GM12878 (cell line): ENCODE data around the gene TMA16. TPM values are rescaled to one million over a fixed set of nuclear protein-coding genes. Genes with fewer than 3 reads are reported as not detected.

Source experiments
- ATAC-seq: fragments of 200-7000 bp; cut with Tn5 transposase; 3 replicates; pipeline ENCODE4 v1.9.1; 2020; ENCODE audit warnings: mild to moderate bottlenecking, moderate library complexity
- BruUV-seq: library from RNA; stranded (reverse); fragments of 400-500 nt; replicated peaks from 2 replicates; lab custom pipeline; 2021; lab: Mats Ljungman, UMichigan
- CTCF ChIA-PET: fragments of 300-600 bp; sonication (Branson Sonifier 250); formaldehyde crosslinking; extraction: SDS; loops from one replicate; lab custom pipeline; 2021; ENCODE audit warnings: inconsistent platforms; lab: Yijun Ruan, JAX
- POLR2A ChIA-PET: fragments of 350-600 bp; formaldehyde crosslinking; extraction: SDS; loops from one replicate; lab custom pipeline; 2021; ENCODE audit warnings: inconsistent platforms; lab: Charles Lee
- RAD21 ChIA-PET: fragments of 300-600 bp; sonication (Branson Sonifier 250); formaldehyde crosslinking; loops from one replicate; lab custom pipeline; 2023; ENCODE audit warnings: antibody characterized with exemption; ENCODE audit not compliant: unreplicated experiment; lab: Charles Lee
- SMC1A ChIA-PET: fragments of 300-600 bp; sonication (Branson Sonifier 250); formaldehyde crosslinking; loops from one replicate; lab custom pipeline; 2023; ENCODE audit not compliant: unreplicated experiment, uncharacterized antibody; lab: Charles Lee
- DNase-seq: peaks from one replicate; pipeline ENCODE4 v3.0.0-alpha.2; 2011; ENCODE audit warnings: low read depth, low spot score
- FAIRE-seq: peaks from 3 replicates; lab custom pipeline; 2011; peaks lifted over from hg19 to GRCh38; lab: Jason Lieb, UNC
- H2AFZ ChIP-seq: 2 replicates; pipeline ENCODE4 v1.6.0; 2011; ENCODE audit warnings: low read depth, low read length, control low read depth; ENCODE audit not compliant: control insufficient read depth
- H3K27ac ChIP-seq: 2 replicates; pipeline ENCODE4 v1.5.1; 2011; ENCODE audit warnings: control low read depth; ENCODE audit not compliant: control insufficient read depth, insufficient read depth
- H3K27me3 ChIP-seq, 2 experiments: replicated peaks in 1 of 2; 2 replicates each; pipeline versions ENCODE4 v1.6.0 to v1.6.1; 2011; ENCODE audit warnings: low read length in 1 of 2; ENCODE audit not compliant: control insufficient read depth in 2 of 2, insufficient read depth in 2 of 2
- H3K36me3 ChIP-seq, 2 experiments: 2 replicates each; pipeline ENCODE4 v1.5.1; 2011; ENCODE audit warnings: low read length in 1 of 2; ENCODE audit not compliant: control insufficient read depth in 2 of 2, insufficient read depth in 2 of 2
- H3K4me1 ChIP-seq: 2 replicates; pipeline ENCODE4 v1.6.1; 2011; ENCODE audit warnings: mild to moderate bottlenecking, low read length, moderate library complexity, mixed read lengths; ENCODE audit not compliant: control insufficient read depth, insufficient read depth
- H3K4me2 ChIP-seq: 2 replicates; pipeline ENCODE4 v1.6.0; 2011; ENCODE audit warnings: control low read depth; ENCODE audit not compliant: control insufficient read depth, insufficient read depth
- H3K4me3 ChIP-seq: fragments of 200-600 bp; sonication (generic); 2 replicates; pipeline ENCODE4 v1.5.1; 2016
- H3K79me2 ChIP-seq: 2 replicates; pipeline ENCODE4 v1.6.0; 2011; ENCODE audit warnings: low read length; ENCODE audit not compliant: control insufficient read depth, insufficient read depth
- H3K9ac ChIP-seq: 2 replicates; pipeline ENCODE4 v1.8.0; 2011; ENCODE audit warnings: low read length, control low read depth, mixed read lengths; ENCODE audit not compliant: control insufficient read depth, insufficient read depth
- H3K9me3 ChIP-seq: replicated peaks from 3 replicates; pipeline ENCODE4 v1.5.1; 2011; ENCODE audit warnings: mild to moderate bottlenecking, low read length; ENCODE audit not compliant: control insufficient read depth, insufficient read depth
- H4K20me1 ChIP-seq: 2 replicates; pipeline ENCODE4 v1.6.0; 2011; ENCODE audit not compliant: control insufficient read depth, insufficient read depth
- ASH2L ChIP-seq: fragments of 300-600, 200-600 bp; sonication (generic); IDR thresholded peaks from 2 replicates; pipeline ENCODE4 v1.6.1; 2017; ENCODE audit warnings: low read depth, mild to moderate bottlenecking, borderline replicate concordance
- CREM ChIP-seq: IDR thresholded peaks from 2 replicates; pipeline ENCODE4 v1.6.1; 2014; ENCODE audit warnings: antibody characterized with exemption, low read depth
- EGR1 ChIP-seq, 2 experiments: IDR thresholded peaks; 1 replicate in 1 of 2; 2 replicates in 1 of 2; pipeline ENCODE4 v1.6.1; 2011 to 2012; ENCODE audit warnings: low read depth in 2 of 2, low read length in 2 of 2, borderline replicate concordance in 1 of 2, mild to moderate bottlenecking in 1 of 2, moderate library complexity in 1 of 2
- JUNB ChIP-seq: IDR thresholded peaks from 2 replicates; pipeline ENCODE4 v1.6.1; 2016; ENCODE audit warnings: antibody characterized with exemption, mild to moderate bottlenecking
- NR2C2 ChIP-seq: IDR thresholded peaks from 2 replicates; pipeline ENCODE4 v1.6.1; 2011; ENCODE audit warnings: borderline replicate concordance, low read depth; ENCODE audit not compliant: control insufficient read depth, insufficient read length
- NR2F1 ChIP-seq: fragments of 450-650 bp; conservative IDR thresholded peaks from 2 replicates; pipeline ENCODE4 v1.6.1; 2017; ENCODE audit warnings: mild to moderate bottlenecking
- TAF1 ChIP-seq: IDR thresholded peaks from 2 replicates; pipeline ENCODE4 v1.6.1; 2011; ENCODE audit warnings: mild to moderate bottlenecking, low read depth, low read length, borderline replicate concordance
- ZNF622 ChIP-seq: fragments of 450-650 bp; IDR thresholded peaks from 2 replicates; pipeline ENCODE4 v1.6.1; 2017; ENCODE audit warnings: mild to moderate bottlenecking, inconsistent platforms
- ZSCAN29 ChIP-seq: fragments of 450-650 bp; IDR thresholded peaks from 2 replicates; pipeline ENCODE4 v1.6.1; 2017; ENCODE audit warnings: mild to moderate bottlenecking, moderate library complexity
- WGBS: methylation state at CpG from one replicate; pipeline ENCODE4 v1.1.6; 2016; ENCODE audit warnings: low lambda C conversion rate; ENCODE audit not compliant: insufficient replicate concordance, insufficient coverage; ENCODE audit errors: missing lambda C conversion rate; 5-methylcytosine and 5-hydroxymethylcytosine counted together
- in situ Hi-C: fragments of 300-500 bp; cut with MboI; formaldehyde crosslinking; loops from 9 replicates; pipeline ENCODE4 v1.14.3; 2018; ENCODE audit warnings: mixed read lengths
- intact Hi-C: fragments of 100-400 bp; cut with micrococcal nuclease; formaldehyde crosslinking; loops from one replicate; pipeline ENCODE4 v1.14.2; 2022; ENCODE audit not compliant: unreplicated experiment
- polyA plus RNA-seq, 11 experiments: library from polyadenylated mRNA; depleted of rRNA in 4 of 11; unstranded in 6 of 11; stranded (reverse) in 5 of 11; fragments of >200 nt; fragmentation: Nextera tagmentation in 4 of 11; fragmentation: Illumina TruSeq in 1 of 11; extraction: Ambion mirVana in 4 of 11; extraction: Trizol in 1 of 11; gene quantifications; 1 replicate in 1 of 11; 2 replicates in 10 of 11; pipeline versions ENCODE4 v1.2.1 to v1.2.3, GENCODE V29; 2011 to 2016; ENCODE audit warnings: inconsistent platforms in 2 of 11, missing spikeins in 2 of 11, low read depth in 1 of 11
- total RNA-seq, 4 experiments: library from RNA; depleted of rRNA in 3 of 4; stranded (reverse); fragments of >200 nt in 3 of 4; fragmentation: Illumina TruSeq in 1 of 4; extraction: Trizol in 1 of 4; gene quantifications; 2 replicates each; pipeline versions ENCODE4 v1.2.1 to v1.2.3, GENCODE V29; 2013 to 2021
- TF ChIP-seq, protein P1 (sequence below): fragments of 150-350 bp; IDR thresholded peaks from 2 replicates; pipeline ENCODE4 v1.6.1; 2016; ENCODE audit warnings: low read depth, low read length

Gene TMA16
- total and polyA plus RNA-seq, 10 of the 15 experiments (the other 5 are each of a cell fraction or from before 2014, with no cell fraction given), result 37.9 to 91.0 (median 55.8) TPM

GRCh38 chr4:163523791-163524365 is 29.4 kb downstream of the TMA16 start:
- no peak overlapping the region for H2AFZ ChIP-seq
- intact Hi-C loops, result no loop called here
- RAD21 ChIA-PET, result no interaction called here
- 96% methylated on average over 3 of the region's 3 CpGs for WGBS
- FAIRE-seq (no peak), ATAC-seq (no peak), DNase-seq (no peak)
- H3K9me3 ChIP-seq, result no peaks in the 10 kb centered on the region
- CTCF ChIA-PET, result no interaction called here
- H4K20me1 ChIP-seq, result no peaks in the 10 kb centered on the region
- no peaks in the 10 kb centered on the region for H3K4me1 ChIP-seq
- no peak overlapping the region for H3K9ac ChIP-seq
- no peak overlapping the region for H3K4me2 ChIP-seq
- peaks cover 3 to 17% of the 10 kb centered on the region in 2 experiments; a peak in 3 of 4 replicates for H3K36me3 ChIP-seq
- no peak overlapping the region for H3K27ac ChIP-seq
- POLR2A ChIA-PET, result no interaction called here
- in situ Hi-C loops, result no loop called here
- no TSS peak for BruUV-seq
- SMC1A ChIA-PET, result interaction anchor here (1.0 kb wide), 1 partner anchor 27 kb away, joined by 3 read pairs; no protein-coding TSS in a partner anchor
- no peaks in the 10 kb centered on the region for H3K79me2 ChIP-seq
- H3K4me3 ChIP-seq, result no peak overlapping the region
- TF ChIP-seq NR2C2 (no peak), EGR1 (IDR thresholded peaks at IDR 0.05; ENCODE audit: borderline replicate concordance in 1 of 2, low read depth in 2 of 2, low read length in 2 of 2) (no peak), ASH2L (no peak), NR2F1 (no peak), ZSCAN29 (no peak)
- H3K27me3 ChIP-seq, result no peaks in the 10 kb centered on the region

DNA sequence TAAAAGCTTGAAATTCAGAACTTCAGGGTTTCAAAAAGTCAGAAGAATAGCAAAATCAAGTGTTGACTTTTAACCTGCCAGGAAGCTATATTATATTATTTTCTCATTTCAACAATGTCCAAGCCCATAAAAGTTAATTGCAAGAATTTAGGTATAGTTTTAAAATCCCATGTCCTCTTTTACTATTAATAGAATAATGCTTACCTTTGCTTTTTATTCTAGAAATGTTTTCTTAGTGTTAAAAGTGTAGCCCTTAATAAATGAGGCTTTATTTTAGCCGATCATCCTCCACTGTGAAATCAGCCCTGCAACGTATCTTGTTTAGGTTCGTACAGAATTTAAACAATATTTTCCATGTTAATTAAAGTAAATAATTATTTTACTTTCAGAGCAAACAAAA is 31.5 kb downstream of the TMA16 start:
- FAIRE-seq (no peak), ATAC-seq (no peak), DNase-seq (no peak)
- POLR2A ChIA-PET, result interaction anchor here (1.5 kb wide), 1 partner anchor 32 kb away, joined by 5 read pairs; the partner anchor contains the start of gene TMA16
- Histone ChIP-seq H3K4me1 (no peaks in the 10 kb centered on the region), H3K36me3 (peaks cover 3 to 17% of the 10 kb centered on the region in 2 experiments; a peak in 3 of 4 replicates), H3K9ac (no peak overlapping the region), H3K27ac (no peak overlapping the region), H3K9me3 (no peaks in the 10 kb centered on the region), H3K27me3 (no peaks in the 10 kb centered on the region), H2AFZ (no peak overlapping the region), H4K20me1 (no peaks in the 10 kb centered on the region), H3K4me2 (no peak overlapping the region), H3K4me3 (no peak overlapping the region), H3K79me2 (no peaks in the 10 kb centered on the region)
- TF ChIP-seq ZSCAN29 (no peak), JUNB (no peak), ZNF622 (no peak), CREM (no peak), TAF1 (no peak)
- TF ChIP-seq, protein P1, sequence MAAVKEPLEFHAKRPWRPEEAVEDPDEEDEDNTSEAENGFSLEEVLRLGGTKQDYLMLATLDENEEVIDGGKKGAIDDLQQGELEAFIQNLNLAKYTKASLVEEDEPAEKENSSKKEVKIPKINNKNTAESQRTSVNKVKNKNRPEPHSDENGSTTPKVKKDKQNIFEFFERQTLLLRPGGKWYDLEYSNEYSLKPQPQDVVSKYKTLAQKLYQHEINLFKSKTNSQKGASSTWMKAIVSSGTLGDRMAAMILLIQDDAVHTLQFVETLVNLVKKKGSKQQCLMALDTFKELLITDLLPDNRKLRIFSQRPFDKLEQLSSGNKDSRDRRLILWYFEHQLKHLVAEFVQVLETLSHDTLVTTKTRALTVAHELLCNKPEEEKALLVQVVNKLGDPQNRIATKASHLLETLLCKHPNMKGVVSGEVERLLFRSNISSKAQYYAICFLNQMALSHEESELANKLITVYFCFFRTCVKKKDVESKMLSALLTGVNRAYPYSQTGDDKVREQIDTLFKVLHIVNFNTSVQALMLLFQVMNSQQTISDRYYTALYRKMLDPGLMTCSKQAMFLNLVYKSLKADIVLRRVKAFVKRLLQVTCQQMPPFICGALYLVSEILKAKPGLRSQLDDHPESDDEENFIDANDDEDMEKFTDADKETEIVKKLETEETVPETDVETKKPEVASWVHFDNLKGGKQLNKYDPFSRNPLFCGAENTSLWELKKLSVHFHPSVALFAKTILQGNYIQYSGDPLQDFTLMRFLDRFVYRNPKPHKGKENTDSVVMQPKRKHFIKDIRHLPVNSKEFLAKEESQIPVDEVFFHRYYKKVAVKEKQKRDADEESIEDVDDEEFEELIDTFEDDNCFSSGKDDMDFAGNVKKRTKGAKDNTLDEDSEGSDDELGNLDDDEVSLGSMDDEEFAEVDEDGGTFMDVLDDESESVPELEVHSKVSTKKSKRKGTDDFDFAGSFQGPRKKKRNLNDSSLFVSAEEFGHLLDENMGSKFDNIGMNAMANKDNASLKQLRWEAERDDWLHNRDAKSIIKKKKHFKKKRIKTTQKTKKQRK, result no peak
- SMC1A ChIA-PET, result interaction anchor here (1.1 kb wide), 3 partner anchors 12 to 221 kb away, joined by 3 to 4 read pairs (median 3); no protein-coding TSS in a partner anchor
- WGBS, result 97% methylated on average over 3 of the region's 3 CpGs
- in situ Hi-C loops (no loop called here), intact Hi-C loops (no loop called here)
- CTCF ChIA-PET, result interaction anchor here (1.4 kb wide), 1 partner anchor 40 kb away, joined by 4 read pairs; no protein-coding TSS in a partner anchor
- RAD21 ChIA-PET, result interaction anchor here (0.8 kb wide), 1 partner anchor 24 kb away, joined by 3 read pairs; no protein-coding TSS in a partner anchor
- BruUV-seq, result no TSS peak
